MCF 10A (cell line): ENCODE measurements around the gene BRIX1. TPM values are rescaled to one million over a fixed set of nuclear protein-coding genes. Genes with fewer than 3 reads are reported as not detected.

ENCODE experiments used
- BruUV-seq: library from RNA; stranded (reverse); fragments of 400-500 nt; replicated peaks from 2 replicates; lab custom pipeline; 2021; lab: Mats Ljungman, UMichigan
- CTCF ChIA-PET: fragments of 300-600 bp; sonication (Branson Sonifier 250); formaldehyde crosslinking; extraction: SDS; loops from one replicate; lab custom pipeline; 2021; ENCODE audit warnings: antibody characterized with exemption, inconsistent platforms; lab: Yijun Ruan, JAX
- POLR2A ChIA-PET: fragments of 300-600, 350-650 bp; sonication (Branson Sonifier 250); formaldehyde crosslinking; extraction: SDS; loops from one replicate; lab custom pipeline; 2020; ENCODE audit warnings: antibody characterized with exemption, inconsistent platforms; lab: Yijun Ruan, JAX
- DNase-seq: peaks from one replicate; pipeline ENCODE4 v3.0.0-alpha.2; 2018; ENCODE audit not compliant: unreplicated experiment
- H3K27ac Mint-ChIP-seq: one replicate; pipeline ENCODE4 v1.8.0; 2022; ENCODE audit warnings: mild to moderate bottlenecking, low read depth, mixed read lengths; ENCODE audit not compliant: unreplicated experiment
- H3K27me3 Mint-ChIP-seq: one replicate; pipeline ENCODE4 v1.8.0; 2022; ENCODE audit warnings: mixed read lengths; ENCODE audit not compliant: insufficient read depth, unreplicated experiment
- H3K36me3 Mint-ChIP-seq: one replicate; pipeline ENCODE4 v1.8.0; 2022; ENCODE audit warnings: mild to moderate bottlenecking, moderate library complexity, mixed read lengths; ENCODE audit not compliant: insufficient read depth, unreplicated experiment
- H3K4me1 Mint-ChIP-seq: one replicate; pipeline ENCODE4 v1.8.0; 2022; ENCODE audit warnings: mixed read lengths; ENCODE audit not compliant: insufficient read depth, unreplicated experiment
- H3K4me3 Mint-ChIP-seq: one replicate; pipeline ENCODE4 v1.8.0; 2022; ENCODE audit warnings: mild to moderate bottlenecking, moderate library complexity, mixed read lengths; ENCODE audit not compliant: unreplicated experiment
- H3K9me3 Mint-ChIP-seq: one replicate; pipeline ENCODE4 v1.8.0; 2022; ENCODE audit warnings: mixed read lengths; ENCODE audit not compliant: unreplicated experiment
- CTCF ChIP-seq: fragments of 200-600 bp; IDR thresholded peaks from one replicate; pipeline ENCODE4 v1.8.0; 2022; ENCODE audit warnings: antibody characterized with exemption, mild to moderate bottlenecking; ENCODE audit not compliant: unreplicated experiment
- intact Hi-C: fragments of 100-400 bp; cut with micrococcal nuclease; formaldehyde crosslinking; loops from 2 replicates; pipeline ENCODE4 v1.14.1; 2022
- total RNA-seq: library from RNA; stranded (reverse); gene quantifications from 2 replicates; pipeline ENCODE4 v1.2.3, GENCODE V29; 2022

BRIX1 gene
- total RNA-seq, 1 experiment from 2014 or later, result 50.8 TPM

DNA sequence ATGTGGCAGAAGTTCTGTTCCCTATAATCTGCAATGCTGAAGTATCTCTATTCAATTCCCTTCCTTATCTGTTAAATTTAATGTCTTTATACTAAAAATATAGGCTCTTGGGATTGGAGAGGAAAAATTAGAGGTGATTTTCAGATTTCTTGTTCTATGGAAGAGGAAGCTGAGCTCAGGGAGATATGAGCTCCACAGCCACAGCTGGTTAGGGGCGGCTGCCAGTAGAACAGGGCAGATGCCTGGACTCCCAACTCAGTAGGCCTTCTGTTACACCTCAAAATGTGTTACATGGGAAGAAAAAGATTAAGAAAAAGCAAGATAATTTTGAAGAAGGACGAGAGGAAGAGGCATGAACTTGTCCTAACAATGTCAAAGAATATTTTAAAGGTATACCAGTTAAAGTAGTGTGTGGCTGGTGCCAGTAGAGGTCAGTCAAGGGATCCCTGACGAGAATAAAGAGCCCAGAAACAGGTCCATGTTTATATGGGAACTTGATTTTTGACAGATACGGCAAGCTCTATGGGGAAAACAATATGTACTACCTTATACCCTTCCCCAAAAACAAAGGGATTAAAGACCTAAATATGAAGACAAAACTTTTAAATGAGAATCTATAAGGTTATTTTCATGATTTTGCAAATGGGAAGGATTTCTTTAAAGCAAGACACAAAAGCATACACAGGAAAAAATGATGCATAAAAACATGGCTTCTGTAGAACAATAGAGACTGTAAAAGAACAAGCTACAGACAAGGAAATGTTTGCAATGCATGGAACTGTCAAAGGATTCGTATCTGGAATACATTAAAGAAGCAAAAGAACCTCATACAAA, 42.6 kb downstream of the BRIX1 start:
- Mint-ChIP-seq H3K27ac (no peak overlapping the region), H3K27me3 (no peaks in the 10 kb centered on the region), H3K36me3 (peaks cover 26% of the 10 kb centered on the region), H3K9me3 (no peaks in the 10 kb centered on the region), H3K4me3 (no peak overlapping the region), H3K4me1 (peaks cover 7% of the 10 kb centered on the region)
- BruUV-seq, result no TSS peak
- peak; percentile 48 for DNase-seq
- ChIA-PET CTCF (interaction anchor here (0.6 to 4.2 kb wide), 19 partner anchors 8 to 968 kb away, joined by 3 to 34 read pairs (median 5); partner anchors contain the start of genes BRIX1 and RAD1), POLR2A (interaction anchor here (0.6 to 1.3 kb wide), 4 partner anchors 23 to 43 kb away, joined by 3 to 6 read pairs (median 4); partner anchors contain the start of genes BRIX1, DNAJC21 and RAD1)
- intact Hi-C loops, result loop anchor here (1.0 to 5.0 kb wide), 2 partner anchors 45 to 969 kb away; no protein-coding TSS in a partner anchor
- peak; percentile 33 for TF ChIP-seq CTCF

GRCh38 chr5:34959323-34959722, 43.8 kb downstream of the BRIX1 start:
- Mint-ChIP-seq H3K4me1 (peaks cover 7% of the 10 kb centered on the region), H3K4me3 (no peak overlapping the region), H3K27me3 (no peaks in the 10 kb centered on the region), H3K36me3 (peaks cover 23% of the 10 kb centered on the region), H3K27ac (no peak overlapping the region), H3K9me3 (no peaks in the 10 kb centered on the region)
- ChIA-PET POLR2A (interaction anchor here (0.7 to 1.3 kb wide), 4 partner anchors 25 to 436 kb away, joined by 3 to 6 read pairs (median 4); partner anchors contain the start of gene DNAJC21), CTCF (interaction anchor here (0.6 to 4.2 kb wide), 12 partner anchors 9 to 966 kb away, joined by 3 to 34 read pairs (median 5); partner anchors contain the start of genes BRIX1 and RAD1)
- no TSS peak for BruUV-seq
- intact Hi-C loops, result loop anchor here (5.0 kb wide), 1 partner anchor 968 kb away; no protein-coding TSS in a partner anchor
- DNase-seq, result peak; percentile 48
- TF ChIP-seq CTCF, result no peak

GRCh38 chr5:34967540-34967939, 52.0 kb downstream of the BRIX1 start:
- Mint-ChIP-seq H3K4me3 (no peak overlapping the region), H3K27ac (no peak overlapping the region), H3K27me3 (no peaks in the 10 kb centered on the region), H3K9me3 (peaks cover 16% of the 10 kb centered on the region), H3K36me3 (peaks cover 5% of the 10 kb centered on the region), H3K4me1 (no peaks in the 10 kb centered on the region)
- ChIA-PET CTCF (interaction anchor here (1.0 to 2.2 kb wide), 2 partner anchors 9 to 36 kb away, joined by 6 to 14 read pairs; no protein-coding TSS in a partner anchor), POLR2A (no interaction called here)
- intact Hi-C loops, result no loop called here
- no TSS peak for BruUV-seq
- TF ChIP-seq CTCF, result no peak
- DNase-seq, result no peak

- ChIA-PET CTCF (interaction anchor here (0.6 to 2.2 kb wide), 5 partner anchors 10 to 36 kb away, joined by 3 to 14 read pairs (median 4); no protein-coding TSS in a partner anchor), POLR2A (no interaction called here)
- Mint-ChIP-seq H3K27ac (no peak overlapping the region), H3K4me1 (no peaks in the 10 kb centered on the region), H3K36me3 (peaks cover 5% of the 10 kb centered on the region), H3K4me3 (no peak overlapping the region), H3K9me3 (peaks cover 16% of the 10 kb centered on the region), H3K27me3 (no peaks in the 10 kb centered on the region)
- intact Hi-C loops, result no loop called here
- DNase-seq, result no peak
- no peak for TF ChIP-seq CTCF
- BruUV-seq, result no TSS peak
Observed at GRCh38 chr5:34968258-34968657, 52.7 kb downstream of the BRIX1 start.
